Stimulated activated naive B cell treated with anti-CD40 and anti-IgM and Interleukin-4, amounts not matched to agents 10 μg/mL and 1 μg/mL and 100 μg/mL, for 72 hours (primary cell): ENCODE measurements around the gene SERPINA12.
A peak's percentile ranks its signal among the peaks of the same experiment; 100 is the strongest.
"Not testable (repeated sequence)": the region's sequence is repeated elsewhere in the genome, so short reads cannot be mapped to it uniquely, and the experiment has no call there.

Experiments
- ATAC-seq, 2 donors: fragments of 150-1000 bp; cut with Tn5 transposase; replicated peaks; 2 replicates each; pipeline ENCODE4 v1.10.0; 2021; ENCODE audit warnings: moderate library complexity in 1 of 2
- DNase-seq: peaks from one replicate; pipeline ENCODE4 v3.0.0; 2021
- H3K27ac Mint-ChIP-seq: one replicate; pipeline ENCODE4 v1.8.0; 2022; ENCODE audit warnings: mild to moderate bottlenecking, mixed read lengths
- H3K27me3 Mint-ChIP-seq, 2 donors: one replicate each; pipeline ENCODE4 v1.8.0; 2022; ENCODE audit warnings: mixed read lengths in 2 of 2
- H3K36me3 Mint-ChIP-seq, 2 donors: one replicate each; pipeline ENCODE4 v1.8.0; 2022; ENCODE audit warnings: mixed read lengths in 2 of 2, mild to moderate bottlenecking in 1 of 2
- H3K4me1 Mint-ChIP-seq, 2 donors: one replicate each; pipeline ENCODE4 v1.8.0; 2022; ENCODE audit warnings: mixed read lengths in 2 of 2, mild to moderate bottlenecking in 1 of 2
- H3K4me3 Mint-ChIP-seq, 2 donors: one replicate each; pipeline ENCODE4 v1.8.0; 2022; ENCODE audit warnings: mild to moderate bottlenecking in 2 of 2, mixed read lengths in 2 of 2, moderate library complexity in 1 of 2
- H3K9me3 Mint-ChIP-seq, 2 donors: one replicate each; pipeline ENCODE4 v1.8.0; 2022; ENCODE audit warnings: mixed read lengths in 2 of 2, mild to moderate bottlenecking in 1 of 2

SERPINA12 gene

DNA sequence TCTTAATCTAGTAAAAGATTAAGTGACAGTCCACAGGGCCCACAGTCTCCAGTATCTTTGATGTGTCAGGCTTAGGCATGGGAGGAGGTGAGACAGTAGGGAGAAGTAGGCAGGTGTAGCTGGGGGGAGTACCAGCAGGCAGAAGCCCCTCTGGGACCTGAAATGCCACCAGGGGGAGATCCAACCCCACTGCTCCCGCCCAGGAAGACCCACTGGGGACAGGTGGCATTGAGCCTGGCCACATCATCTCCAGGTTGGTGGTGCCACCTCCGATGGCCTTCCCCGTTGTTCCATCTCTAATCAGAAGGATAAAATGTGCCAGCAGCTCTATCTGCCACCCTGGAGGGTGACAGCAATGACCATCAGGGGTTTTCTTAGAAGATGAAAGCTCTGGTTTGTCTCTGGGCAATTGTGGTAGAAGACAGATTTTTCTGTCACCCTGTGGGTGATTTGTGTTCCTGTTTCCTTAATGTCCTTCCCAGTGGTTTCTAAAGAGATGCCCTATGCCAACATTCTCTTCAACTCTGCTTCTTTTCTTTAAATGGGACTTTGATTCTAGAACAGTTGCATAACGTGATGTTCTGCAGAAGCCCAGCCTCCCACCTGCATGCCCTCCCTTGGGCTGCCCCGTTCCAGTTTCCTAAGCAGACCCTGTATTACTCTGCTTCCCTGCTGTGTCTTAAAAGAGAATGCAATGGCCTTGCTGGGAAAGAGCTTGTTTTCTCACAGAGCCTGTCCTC is 12.3 kb upstream of the SERPINA12 start:
- Mint-ChIP-seq H3K27ac (no peak overlapping the region), H3K27me3 (peaks cover 9 to 18% of the 10 kb centered on the region in 2 donors), H3K4me3 (no peak overlapping the region), H3K36me3 (no peaks in the 10 kb centered on the region), H3K4me1 (no peaks in the 10 kb centered on the region), H3K9me3 (peaks cover 15% of the 10 kb centered on the region in 2 donors)
- ATAC-seq (no peak), DNase-seq (no peak)

DNA sequence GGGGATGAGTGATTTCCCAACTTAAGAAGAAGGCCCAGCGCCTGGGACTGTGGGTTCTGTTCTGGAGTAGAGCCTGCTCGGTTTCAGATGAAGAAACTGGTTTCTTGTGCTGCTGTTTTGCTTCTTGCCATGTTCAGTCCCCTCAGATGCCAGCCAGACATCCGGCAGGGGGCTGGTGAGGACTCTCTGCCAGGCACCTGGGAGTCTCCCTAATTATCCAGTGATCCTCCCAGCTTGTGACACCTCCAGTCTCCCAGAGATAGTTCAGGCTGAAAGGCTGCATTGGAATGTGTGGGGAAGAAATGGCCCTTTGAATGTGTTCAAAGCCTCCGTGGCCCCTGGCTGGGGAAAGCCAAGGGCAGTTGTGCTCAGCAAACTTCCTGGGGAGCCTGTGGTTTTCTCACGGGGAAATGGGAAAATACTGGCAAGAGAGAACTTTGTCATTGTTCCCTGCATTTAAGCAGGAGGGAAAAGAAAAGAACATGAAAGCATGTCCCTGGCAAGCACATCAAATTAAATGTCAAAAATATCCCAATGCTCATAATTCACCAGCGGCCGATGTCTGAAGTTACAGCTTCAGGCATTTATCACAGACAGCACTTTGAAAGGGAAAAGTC is 8.5 kb upstream of the SERPINA12 start:
- DNase-seq: no peak
- H3K9me3 Mint-ChIP-seq: peaks cover 14 to 15% of the 10 kb centered on the region in 2 donors
- ATAC-seq: no peak
- H3K36me3 Mint-ChIP-seq: no peaks in the 10 kb centered on the region
- H3K4me3 Mint-ChIP-seq: no peak overlapping the region
- H3K27me3 Mint-ChIP-seq: peaks cover 0 to 5% of the 10 kb centered on the region in 2 donors
- H3K4me1 Mint-ChIP-seq: no peaks in the 10 kb centered on the region
- no peak overlapping the region for H3K27ac Mint-ChIP-seq

DNA sequence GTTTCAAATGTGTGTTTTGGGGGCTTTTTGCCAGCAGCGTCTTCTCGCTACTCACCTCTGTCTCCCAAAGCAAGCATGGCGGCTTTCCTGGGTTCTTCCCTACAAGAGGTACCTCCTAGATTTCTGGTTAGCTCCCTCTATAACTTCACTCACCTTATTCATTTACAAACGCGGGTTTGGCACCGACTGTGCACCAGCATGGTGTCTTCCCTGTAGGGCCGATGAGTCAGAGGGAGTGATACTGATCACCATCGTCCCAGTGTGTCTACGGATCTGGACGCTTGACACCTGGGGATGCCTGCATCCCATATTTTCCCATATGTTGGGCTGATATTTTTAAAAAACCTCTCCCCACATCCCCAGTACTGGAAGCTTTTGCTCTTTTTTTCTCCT is 8.0 kb upstream of the SERPINA12 start:
- ATAC-seq (no peak), DNase-seq (no peak)
- H3K27me3 Mint-ChIP-seq: peaks cover 0 to 5% of the 10 kb centered on the region in 2 donors
- no peak overlapping the region for H3K4me3 Mint-ChIP-seq
- peaks cover 14 to 15% of the 10 kb centered on the region in 2 donors for H3K9me3 Mint-ChIP-seq
- H3K4me1 Mint-ChIP-seq: no peaks in the 10 kb centered on the region
- no peak overlapping the region for H3K27ac Mint-ChIP-seq
- no peaks in the 10 kb centered on the region for H3K36me3 Mint-ChIP-seq

DNA sequence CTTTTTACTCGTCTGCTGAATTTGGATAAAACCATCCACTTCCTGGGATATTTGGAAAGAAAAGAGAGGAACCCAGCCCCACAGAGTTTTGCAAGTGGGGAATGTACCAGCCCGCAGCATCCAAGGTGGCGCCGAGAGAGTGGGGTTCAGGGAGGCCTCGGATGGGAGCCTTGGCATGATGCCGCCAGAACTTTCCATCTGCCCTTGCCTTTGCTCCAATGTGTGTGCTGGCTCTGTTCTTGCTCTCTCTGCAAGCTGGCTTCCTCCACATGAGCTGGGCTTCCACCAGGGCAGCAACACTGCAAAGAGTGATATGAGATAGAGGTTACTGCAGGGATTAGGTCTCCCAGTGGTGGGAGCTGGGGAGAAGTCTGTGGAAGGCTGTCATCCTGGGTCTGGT is 6.6 kb upstream of the SERPINA12 start:
- Mint-ChIP-seq H3K9me3 (peaks cover 14 to 15% of the 10 kb centered on the region in 2 donors), H3K27ac (no peak overlapping the region), H3K4me1 (no peaks in the 10 kb centered on the region), H3K36me3 (no peaks in the 10 kb centered on the region), H3K27me3 (peaks cover 0 to 5% of the 10 kb centered on the region in 2 donors), H3K4me3 (no peak overlapping the region)
- ATAC-seq: no peak
- no peak for DNase-seq

DNA sequence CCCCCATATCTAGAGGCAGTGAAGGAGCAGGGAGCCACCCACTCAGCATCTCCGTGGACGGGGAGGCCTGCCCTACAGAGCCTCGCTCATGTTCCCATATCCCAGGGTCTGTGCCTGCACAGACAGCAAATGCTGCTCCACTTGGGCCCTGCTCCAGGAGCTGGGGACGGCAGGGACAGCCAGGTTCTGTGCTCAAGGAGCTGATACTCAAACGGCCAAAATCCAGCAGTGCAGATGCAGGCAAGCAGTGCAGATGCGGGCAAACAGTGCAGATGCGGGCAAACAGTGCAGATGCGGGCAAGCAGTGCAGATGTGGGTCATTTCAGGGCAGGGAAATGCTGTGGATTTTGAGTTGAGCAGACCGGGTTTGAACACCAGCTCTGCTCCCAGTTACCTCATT is 6.2 kb upstream of the SERPINA12 start:
- no peak overlapping the region for H3K4me3 Mint-ChIP-seq
- no peak overlapping the region for H3K27ac Mint-ChIP-seq
- ATAC-seq: no peak
- peaks cover 14 to 15% of the 10 kb centered on the region in 2 donors for H3K9me3 Mint-ChIP-seq
- DNase-seq: no peak
- peaks cover 0 to 5% of the 10 kb centered on the region in 2 donors for H3K27me3 Mint-ChIP-seq
- no peaks in the 10 kb centered on the region for H3K36me3 Mint-ChIP-seq
- H3K4me1 Mint-ChIP-seq: no peaks in the 10 kb centered on the region

DNA sequence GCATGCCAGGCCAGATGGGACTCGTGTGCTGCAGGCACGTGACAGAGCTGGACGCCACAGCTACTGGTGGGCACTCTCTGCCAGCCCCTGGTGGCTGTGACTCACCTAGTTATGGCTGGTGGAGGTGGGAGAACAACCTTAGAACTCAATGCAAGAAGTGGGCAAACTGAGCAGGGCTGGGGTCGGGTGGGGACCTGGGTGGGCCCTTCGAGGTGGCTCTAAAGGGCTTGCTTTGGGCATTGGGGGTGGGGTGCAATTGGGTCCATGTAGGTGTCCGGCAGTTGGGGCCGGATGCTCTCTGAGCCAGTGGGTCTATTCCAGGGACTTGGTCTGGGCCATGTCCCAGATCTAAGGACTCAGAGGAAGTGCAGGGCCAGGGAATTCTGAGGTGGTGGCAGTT is 5.1 kb upstream of the SERPINA12 start:
- H3K27ac Mint-ChIP-seq: no peak overlapping the region
- no peaks in the 10 kb centered on the region for H3K4me1 Mint-ChIP-seq
- H3K27me3 Mint-ChIP-seq: peaks cover 0 to 5% of the 10 kb centered on the region in 2 donors
- no peak overlapping the region for H3K4me3 Mint-ChIP-seq
- peaks cover 6 to 7% of the 10 kb centered on the region in 2 donors for H3K9me3 Mint-ChIP-seq
- no peaks in the 10 kb centered on the region for H3K36me3 Mint-ChIP-seq
- DNase-seq (no peak), ATAC-seq (no peak)

DNA sequence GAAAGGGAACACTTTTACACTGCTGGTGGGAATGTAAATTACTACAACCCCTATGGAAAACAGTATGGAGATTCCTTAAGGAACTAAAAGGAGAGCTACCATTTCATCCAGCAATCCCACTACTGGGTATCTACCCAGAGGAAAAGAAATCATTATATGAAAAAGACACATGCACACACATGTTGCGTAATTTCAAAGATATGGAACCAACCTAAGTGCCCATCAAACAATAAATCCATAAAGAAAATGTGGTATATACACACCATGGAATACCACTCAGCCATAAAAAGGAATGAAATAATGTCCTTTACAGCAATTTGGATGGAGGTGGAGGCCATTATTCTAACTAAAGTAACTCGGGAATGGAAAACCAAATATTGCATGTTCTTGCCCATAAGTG is 1.2 kb upstream of the SERPINA12 start:
- DNase-seq, H3K4me1 Mint-ChIP-seq, H3K27ac Mint-ChIP-seq, ATAC-seq, H3K36me3 Mint-ChIP-seq, H3K4me3 Mint-ChIP-seq, H3K9me3 Mint-ChIP-seq: not testable (repeated sequence)
- H3K27me3 Mint-ChIP-seq: peaks cover 6 to 10% of the 10 kb centered on the region in 2 donors

DNA sequence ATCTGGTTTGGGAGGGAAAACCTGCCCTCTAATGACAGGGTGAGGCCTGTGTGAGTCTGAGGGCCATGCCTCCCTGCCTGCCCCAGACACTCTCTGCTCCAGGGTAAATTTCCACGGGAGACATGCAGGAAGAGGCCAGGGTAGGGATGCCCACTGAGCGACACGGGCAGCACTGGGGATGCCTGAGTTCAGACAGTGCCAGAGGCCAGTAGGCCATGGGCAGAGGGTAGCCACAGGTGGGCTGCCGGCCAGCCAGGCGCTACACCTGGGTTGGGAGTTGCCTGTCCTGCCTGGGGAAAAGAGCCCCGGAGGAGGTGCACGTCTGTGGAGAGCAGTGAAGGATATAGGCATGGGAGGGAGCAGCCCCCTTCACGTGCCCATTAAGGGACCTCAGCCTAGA is 3.6 kb downstream of the SERPINA12 start:
- ATAC-seq: no peak
- no peak overlapping the region for H3K27ac Mint-ChIP-seq
- H3K4me1 Mint-ChIP-seq: no peaks in the 10 kb centered on the region
- no peak for DNase-seq
- no peak overlapping the region for H3K4me3 Mint-ChIP-seq
- peaks cover 10 to 11% of the 10 kb centered on the region in 2 donors for H3K27me3 Mint-ChIP-seq
- no peaks in the 10 kb centered on the region for H3K9me3 Mint-ChIP-seq
- no peaks in the 10 kb centered on the region for H3K36me3 Mint-ChIP-seq

DNA sequence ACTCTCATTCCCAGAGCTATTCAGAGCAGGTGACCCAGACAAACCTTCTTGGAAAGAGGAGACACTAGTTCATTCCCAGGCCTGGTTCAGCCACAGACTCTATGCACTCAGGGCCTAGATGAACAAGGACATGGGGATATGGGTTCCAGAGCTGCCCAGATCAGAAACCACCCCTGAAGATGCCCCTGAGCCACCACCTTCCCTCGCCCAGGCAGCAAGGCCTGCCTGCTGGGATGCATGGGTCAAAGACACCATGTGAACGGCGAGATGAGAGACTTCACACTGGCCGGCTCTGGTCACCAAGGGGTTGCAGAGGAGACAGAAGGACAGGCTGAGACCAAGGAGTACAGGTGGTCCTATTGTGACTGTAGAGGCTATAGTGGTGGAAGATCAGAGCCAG is 4.1 kb downstream of the SERPINA12 start:
- peaks cover 10 to 11% of the 10 kb centered on the region in 2 donors for H3K27me3 Mint-ChIP-seq
- ATAC-seq: no peak

DNA sequence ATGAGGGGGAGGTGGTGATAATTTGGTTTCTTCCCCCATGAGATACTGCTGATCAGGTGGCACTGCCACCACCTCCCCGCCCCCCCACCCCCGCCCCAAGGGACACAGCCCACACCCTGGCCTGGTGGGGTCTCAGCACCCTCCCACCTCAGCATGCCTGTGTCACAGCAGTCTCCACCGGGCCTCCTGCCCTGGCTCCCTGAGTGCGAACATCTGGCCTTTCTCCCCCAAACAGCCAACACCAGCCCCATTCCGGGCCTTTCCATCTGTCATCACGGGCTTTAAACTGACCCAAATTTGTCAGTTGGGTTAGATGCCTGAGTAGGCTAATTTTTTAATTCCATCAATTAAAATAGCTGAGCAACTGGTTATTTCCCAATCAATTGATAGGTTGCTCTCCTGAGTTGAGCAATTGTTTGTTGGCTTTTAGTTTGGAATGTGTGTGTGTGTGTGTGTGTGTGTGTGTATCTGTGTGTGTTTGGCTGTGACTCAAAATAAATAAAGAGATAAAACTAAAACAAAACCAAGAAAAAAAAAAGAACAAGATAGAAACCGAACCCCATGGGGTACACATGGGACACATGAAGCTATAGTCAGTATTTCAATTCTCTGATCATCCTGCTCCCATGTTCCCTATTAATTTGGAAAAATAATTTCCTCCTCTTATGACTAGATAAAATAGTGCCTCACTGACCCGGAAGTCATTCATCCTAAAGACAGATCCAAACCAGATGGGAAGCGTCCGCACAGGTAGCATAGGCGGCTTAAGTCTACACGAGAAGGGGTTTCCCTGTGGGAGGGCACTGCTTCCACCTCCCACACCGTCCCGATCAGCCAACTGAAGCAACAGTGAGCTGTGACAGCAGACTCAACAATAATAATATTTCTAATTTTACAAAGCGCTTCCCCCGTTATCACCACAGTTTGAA is 7.4 kb downstream of the SERPINA12 start:
- Mint-ChIP-seq H3K36me3 (no peaks in the 10 kb centered on the region), H3K27me3 (peaks cover 11 to 14% of the 10 kb centered on the region in 2 donors), H3K27ac (no peak overlapping the region), H3K4me1 (no peaks in the 10 kb centered on the region), H3K9me3 (no peaks in the 10 kb centered on the region), H3K4me3 (no peak overlapping the region)
- ATAC-seq (no peak), DNase-seq (no peak)

More for the DNA sequence above, 4.1 kb downstream of the SERPINA12 start:
- no peaks in the 10 kb centered on the region for H3K4me1 Mint-ChIP-seq
- H3K27ac Mint-ChIP-seq: no peak overlapping the region
- H3K36me3 Mint-ChIP-seq: no peaks in the 10 kb centered on the region
- H3K4me3 Mint-ChIP-seq: no peak overlapping the region
- no peak for DNase-seq
- no peaks in the 10 kb centered on the region for H3K9me3 Mint-ChIP-seq

DNA sequence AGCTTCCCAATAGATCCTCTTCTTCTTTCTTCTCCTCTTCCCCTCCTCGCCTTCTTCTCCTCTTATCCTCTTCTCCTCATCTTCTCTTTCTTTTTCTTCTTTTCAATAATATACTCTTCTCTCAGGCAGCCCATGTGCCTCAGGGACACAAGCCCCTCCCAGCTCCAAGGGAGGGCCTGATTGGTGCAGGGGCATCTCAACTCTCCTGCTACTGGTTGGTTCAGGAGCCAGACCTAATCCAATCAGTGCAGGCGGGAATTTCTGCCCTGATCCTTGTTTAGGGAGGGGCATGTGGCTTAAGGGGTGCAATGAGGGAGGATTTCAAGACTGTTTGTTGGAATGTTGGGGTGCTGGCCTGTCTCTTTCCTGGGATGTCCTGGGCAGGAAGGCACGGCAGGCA is 9.0 kb downstream of the SERPINA12 start:
- Mint-ChIP-seq H3K9me3 (no peaks in the 10 kb centered on the region), H3K27me3 (peaks cover 3 to 6% of the 10 kb centered on the region in 2 donors), H3K4me1 (no peaks in the 10 kb centered on the region), H3K4me3 (no peak overlapping the region), H3K36me3 (no peaks in the 10 kb centered on the region), H3K27ac (no peak overlapping the region)
- ATAC-seq (no peak), DNase-seq (no peak)

DNA sequence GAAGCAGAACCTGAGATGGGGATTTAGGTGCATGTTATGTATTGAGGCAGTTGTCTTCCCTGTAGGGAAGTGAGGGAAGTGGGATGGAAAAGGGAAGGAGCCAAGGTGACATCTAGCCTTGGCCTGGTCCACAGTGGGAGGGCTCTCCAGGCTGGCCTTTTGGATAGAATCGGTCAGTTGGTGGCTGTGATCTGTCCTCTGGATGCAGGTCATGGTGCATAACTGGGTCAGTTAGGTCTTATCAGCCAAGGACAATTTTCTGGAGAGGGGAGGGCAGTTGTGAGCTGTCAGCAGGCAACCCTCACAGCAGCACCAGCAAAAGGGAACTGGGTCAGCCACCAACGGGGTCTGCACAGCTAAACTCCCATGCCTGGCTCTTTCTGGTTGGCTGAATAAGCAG is 9.6 kb downstream of the SERPINA12 start:
- no peak for ATAC-seq
- no peaks in the 10 kb centered on the region for H3K4me1 Mint-ChIP-seq

DNA sequence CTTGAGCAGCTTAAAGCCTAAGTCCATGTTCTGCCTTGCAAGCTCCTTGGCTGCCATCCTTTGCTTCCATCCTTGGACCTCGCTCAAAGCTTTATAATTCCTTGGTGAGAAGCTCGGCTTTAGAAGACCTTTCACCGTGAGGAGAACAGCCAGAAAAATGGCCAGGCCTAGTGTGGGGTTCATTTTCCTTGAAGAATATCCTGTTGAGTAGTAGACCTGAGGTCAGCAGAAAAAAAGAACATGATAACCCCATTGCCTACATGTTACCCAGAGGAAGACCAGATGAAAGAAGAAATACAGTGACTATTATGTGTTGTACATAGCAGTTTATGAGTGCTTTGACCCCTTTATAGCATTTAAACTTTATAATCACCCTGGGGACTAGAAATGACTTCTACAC is 11.1 kb downstream of the SERPINA12 start:
- H3K27ac Mint-ChIP-seq: no peak overlapping the region
- DNase-seq (no peak), ATAC-seq (no peak)
- H3K36me3 Mint-ChIP-seq: no peaks in the 10 kb centered on the region
- no peaks in the 10 kb centered on the region for H3K4me1 Mint-ChIP-seq
- H3K9me3 Mint-ChIP-seq: no peaks in the 10 kb centered on the region
- H3K4me3 Mint-ChIP-seq: no peak overlapping the region
- H3K27me3 Mint-ChIP-seq: peaks cover 0 to 4% of the 10 kb centered on the region in 2 donors

More for the DNA sequence above, 9.6 kb downstream of the SERPINA12 start:
- Mint-ChIP-seq H3K9me3 (no peaks in the 10 kb centered on the region), H3K27ac (no peak overlapping the region), H3K27me3 (peaks cover 0 to 4% of the 10 kb centered on the region in 2 donors), H3K4me3 (no peak overlapping the region), H3K36me3 (no peaks in the 10 kb centered on the region)
- no peak for DNase-seq

DNA sequence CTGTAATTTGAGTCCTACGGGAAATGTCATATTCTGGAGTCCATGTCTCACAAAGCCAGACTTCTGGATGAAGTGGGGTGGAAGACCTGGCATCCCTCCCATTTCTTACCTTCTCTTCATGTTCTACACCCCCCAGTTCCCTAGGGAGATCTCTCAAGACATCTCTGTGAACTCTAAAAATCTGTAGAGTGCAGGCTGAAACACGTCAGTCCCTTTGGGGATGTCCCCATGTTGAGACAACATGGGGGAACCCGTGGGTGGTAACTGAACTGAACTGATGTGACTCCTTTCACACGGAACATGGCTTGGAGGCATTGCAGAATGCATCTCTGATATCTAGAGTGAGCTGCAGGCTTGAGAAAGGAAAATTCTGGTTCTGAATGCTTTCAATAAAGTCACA is 15.2 kb downstream of the SERPINA12 start:
- no peaks in the 10 kb centered on the region for H3K9me3 Mint-ChIP-seq
- no peaks in the 10 kb centered on the region for H3K36me3 Mint-ChIP-seq
- H3K4me3 Mint-ChIP-seq: no peak overlapping the region
- ATAC-seq: peak in 1 of 2 donors; percentile 54
- no peaks in the 10 kb centered on the region for H3K4me1 Mint-ChIP-seq
- H3K27me3 Mint-ChIP-seq: no peaks in the 10 kb centered on the region
- no peak overlapping the region for H3K27ac Mint-ChIP-seq
- no peak for DNase-seq
